Smooth muscle cell of the brain vasculature (primary cell): ENCODE results near the gene CMIP.

Experiments used
- DNase-seq: peaks from one replicate; pipeline ENCODE4 v3.0.0-alpha.2; 2012; ENCODE audit warnings: low read depth, low spot score

CMIP gene

GRCh38 chr16:81480606-81481206 is 36.1 kb downstream of the CMIP start:
- no peak for DNase-seq

GRCh38 chr16:81481207-81481821 is 36.7 kb downstream of the CMIP start:
- DNase-seq = no peak

- no peak for DNase-seq
Observed at GRCh38 chr16:81482329-81483063, 37.9 kb downstream of the CMIP start.

- no peak for DNase-seq
Observed at GRCh38 chr16:81483064-81483969, 38.7 kb downstream of the CMIP start.

GRCh38 chr16:81483970-81484595 is 39.5 kb downstream of the CMIP start:
- no peak for DNase-seq

GRCh38 chr16:81484908-81485624 is 40.5 kb downstream of the CMIP start:
- DNase-seq = no peak

- DNase-seq = no peak
Observed at GRCh38 chr16:81485824-81486539, 41.4 kb downstream of the CMIP start.

GRCh38 chr16:81486540-81487061 is 42.0 kb downstream of the CMIP start:
- DNase-seq = peak; percentile 95

GRCh38 chr16:81487301-81487720 is 42.7 kb downstream of the CMIP start:
- DNase-seq = no peak

- DNase-seq = no peak
Observed at GRCh38 chr16:81488687-81489411, 44.2 kb downstream of the CMIP start.

GRCh38 chr16:81489547-81490267 is 45.1 kb downstream of the CMIP start:
- DNase-seq = no peak

GRCh38 chr16:81491541-81492188 is 47.1 kb downstream of the CMIP start:
- no peak for DNase-seq

- DNase-seq = no peak
Observed at GRCh38 chr16:81492311-81492761, 47.7 kb downstream of the CMIP start.

- DNase-seq = no peak
Observed at GRCh38 chr16:81492965-81493754, 48.6 kb downstream of the CMIP start.

GRCh38 chr16:81493755-81494433 is 49.3 kb downstream of the CMIP start:
- DNase-seq = no peak

- DNase-seq = no peak
Observed at GRCh38 chr16:81494434-81494806, 49.8 kb downstream of the CMIP start.

GRCh38 chr16:81494888-81495287 is 50.3 kb downstream of the CMIP start:
- no peak for DNase-seq
